HepG2 (cell line): ENCODE results near the gene PRSS27. TPM values are rescaled to one million over a fixed set of nuclear protein-coding genes. Genes with fewer than 3 reads are reported as not detected.

Experiments used
- ATAC-seq: fragments of 200-7000 bp; cut with Tn5 transposase; 3 replicates; pipeline ENCODE4 v1.9.1; 2020; ENCODE audit warnings: mild to moderate bottlenecking, moderate library complexity
- BruUV-seq: library from RNA; stranded (reverse); fragments of 400-500 nt; replicated peaks from 2 replicates; lab custom pipeline; 2021; lab: Mats Ljungman, UMichigan
- CTCF ChIA-PET: fragments of 300-600 bp; formaldehyde crosslinking; extraction: SDS; loops from one replicate; lab custom pipeline; 2021; ENCODE audit warnings: low total read pairs, inconsistent platforms, low intra/inter-chr PET ratio; lab: Yijun Ruan, JAX
- POLR2A ChIA-PET: fragments of 350-600 bp; sonication (Branson Sonifier 250); formaldehyde crosslinking; loops from one replicate; lab custom pipeline; 2020; ENCODE audit warnings: antibody characterized with exemption, inconsistent platforms; lab: Yijun Ruan, JAX
- DNase-seq: peaks from one replicate; pipeline ENCODE4 v3.0.0-alpha.2; 2015; ENCODE audit warnings: low spot score
- FAIRE-seq: peaks from 3 replicates; lab custom pipeline; 2011; peaks lifted over from hg19 to GRCh38; lab: Jason Lieb, UNC
- H2AFZ ChIP-seq: one replicate; pipeline ENCODE4 v1.6.1; 2011; ENCODE audit warnings: low read length, inconsistent platforms
- H3K27ac ChIP-seq: fragments of 300-600 bp; 3 replicates; pipeline ENCODE4 v1.8.0; 2011; ENCODE audit warnings: mixed run types, mild to moderate bottlenecking, mixed read lengths, low read length, inconsistent platforms; ENCODE audit not compliant: insufficient read depth; ENCODE audit errors: extremely low read length
- H3K27me3 ChIP-seq, 2 experiments: fragments of 200-600 bp in 1 of 2; 2 replicates in 1 of 2; 3 replicates in 1 of 2; pipeline versions ENCODE4 v1.6.0 to v1.8.0; 2011; ENCODE audit warnings: low read length in 2 of 2, mild to moderate bottlenecking in 2 of 2, moderate library complexity in 2 of 2, inconsistent platforms in 1 of 2; ENCODE audit not compliant: insufficient read depth in 2 of 2, control insufficient read depth in 1 of 2
- H3K36me3 ChIP-seq, 2 experiments: fragments of 200-600 bp in 1 of 2; replicated peaks in 1 of 2; 2 replicates in 1 of 2; 3 replicates in 1 of 2; pipeline versions ENCODE4 v1.5.1 to v1.8.0; 2011; ENCODE audit warnings: low read length in 2 of 2, inconsistent platforms in 1 of 2; ENCODE audit not compliant: insufficient read depth in 2 of 2, control insufficient read depth in 1 of 2
- H3K4me1 ChIP-seq: 2 replicates; pipeline ENCODE4 v1.5.1; 2012; ENCODE audit warnings: low read length, inconsistent platforms; ENCODE audit not compliant: insufficient read depth
- H3K4me2 ChIP-seq: 2 replicates; pipeline ENCODE4 v1.6.0; 2011; ENCODE audit warnings: low read depth, low read length, inconsistent platforms
- H3K4me3 ChIP-seq, 3 experiments: fragments of 200-600 bp in 1 of 3; sonication (generic), shearing (Covaris generic) in 1 of 3; replicated peaks in 1 of 3; 2 replicates each; pipeline ENCODE4 v1.5.1; 2011 to 2016; ENCODE audit warnings: low read length in 3 of 3, inconsistent platforms in 2 of 3, low read depth in 2 of 3, mild to moderate bottlenecking in 2 of 3, control low read depth in 1 of 3, mixed read lengths in 1 of 3; ENCODE audit not compliant: insufficient read depth in 1 of 3
- H3K79me2 ChIP-seq: one replicate; pipeline ENCODE4 v1.6.1; 2011; ENCODE audit warnings: low read length, inconsistent platforms; ENCODE audit not compliant: insufficient read depth
- H3K9ac ChIP-seq: 2 replicates; pipeline ENCODE4 v1.6.0; 2011; ENCODE audit warnings: mild to moderate bottlenecking, low read depth, low read length, inconsistent platforms; ENCODE audit not compliant: insufficient read depth
- H3K9me3 ChIP-seq: 2 replicates; pipeline ENCODE4 v1.5.1; 2012; ENCODE audit warnings: mild to moderate bottlenecking, low read length
- H4K20me1 ChIP-seq: 2 replicates; pipeline ENCODE4 v1.6.0; 2011; ENCODE audit warnings: inconsistent platforms, mild to moderate bottlenecking, low read length, moderate library complexity; ENCODE audit not compliant: insufficient read depth
- ARID5B ChIP-seq: IDR thresholded peaks from 2 replicates; pipeline ENCODE4 v1.4.0; 2020; ENCODE audit warnings: mild to moderate bottlenecking, missing genetic modification reagents
- CSRNP1 ChIP-seq: sonication (generic); formaldehyde crosslinking; IDR thresholded peaks from 2 replicates; pipeline ENCODE4 v1.8.1; 2023; ENCODE audit warnings: mild to moderate bottlenecking, missing genetic modification reagents
- HDAC1 ChIP-seq: sonication (generic); formaldehyde crosslinking; IDR thresholded peaks from 2 replicates; pipeline ENCODE4 v1.5.1; 2020; ENCODE audit warnings: mild to moderate bottlenecking, missing genetic modification reagents
- IRF1 ChIP-seq: sonication (generic); formaldehyde crosslinking; IDR thresholded peaks from 2 replicates; pipeline ENCODE4 v1.4.0; 2020; ENCODE audit warnings: low read depth, mild to moderate bottlenecking, missing genetic modification reagents
- SOX13 ChIP-seq, 3 experiments: fragments of 450-650 bp in 1 of 3; sonication (generic) in 1 of 3; formaldehyde crosslinking in 1 of 3; IDR thresholded peaks in 2 of 3; conservative IDR thresholded peaks in 1 of 3; 2 replicates each; pipeline versions ENCODE4 v1.5.0 to v1.6.1; 2016 to 2020; ENCODE audit warnings: antibody characterized with exemption in 1 of 3, mild to moderate bottlenecking in 1 of 3, missing compliant biosample characterization in 1 of 3, missing genetic modification reagents in 1 of 3, moderate library complexity in 1 of 3
- SOX6 ChIP-seq, 2 experiments: fragments of 450-650 bp in 1 of 2; sonication (generic) in 1 of 2; formaldehyde crosslinking in 1 of 2; IDR thresholded peaks; 2 replicates each; pipeline versions ENCODE4 v1.4.0 to v1.6.1; 2017 to 2020; ENCODE audit warnings: antibody characterized with exemption in 1 of 2, mild to moderate bottlenecking in 1 of 2, missing genetic modification reagents in 1 of 2
- ZNF615 ChIP-seq: sonication (generic); formaldehyde crosslinking; IDR thresholded peaks from 2 replicates; pipeline ENCODE4 v1.5.0; 2020; ENCODE audit warnings: mild to moderate bottlenecking, missing genetic modification reagents, borderline replicate concordance
- ZSCAN25 ChIP-seq: sonication (generic); formaldehyde crosslinking; IDR thresholded peaks from 2 replicates; pipeline ENCODE4 v1.8.0; 2022; ENCODE audit warnings: mild to moderate bottlenecking, missing genetic modification reagents
- WGBS: methylation state at CpG from one replicate; pipeline ENCODE4 v1.1.6; 2017; ENCODE audit warnings: low lambda C conversion rate; 5-methylcytosine and 5-hydroxymethylcytosine counted together
- in situ Hi-C: cut with HindIII; loops from 2 replicates; pipeline ENCODE4 v1.10.0; 2017; ENCODE audit warnings: low pct_unique_long_range_greater_than_20kb; ENCODE audit not compliant: extremely low pct_ligation_motif_present
- intact Hi-C: fragments of 100-400 bp; cut with micrococcal nuclease; formaldehyde crosslinking; loops from one replicate; pipeline ENCODE4 v1.10.0; 2022; ENCODE audit not compliant: unreplicated experiment
- polyA plus RNA-seq, 8 experiments: library from polyadenylated mRNA; depleted of rRNA in 3 of 8; stranded (reverse) in 7 of 8; unstranded in 1 of 8; fragments of >200 nt; fragmentation: Illumina TruSeq in 4 of 8; extraction: Trizol in 4 of 8; gene quantifications; 2 replicates each; pipeline versions ENCODE4 v1.2.1 to v1.2.3, GENCODE V29; 2011 to 2016; ENCODE audit warnings: low read depth in 4 of 8, missing spikeins in 1 of 8, mixed read lengths in 1 of 8; ENCODE audit not compliant: insufficient read depth in 1 of 8
- total RNA-seq, 5 experiments: library from RNA; depleted of rRNA; stranded (reverse); fragments of >200 nt; fragmentation: Illumina TruSeq; extraction: Trizol; gene quantifications; 2 replicates each; pipeline ENCODE4 v1.2.3, GENCODE V29; 2016; ENCODE audit warnings: low read depth in 1 of 5
- TF ChIP-seq, protein P1 (sequence below): sonication (generic); formaldehyde crosslinking; IDR thresholded peaks from 2 replicates; pipeline ENCODE4 v1.8.0; 2022; ENCODE audit warnings: mild to moderate bottlenecking, missing genetic modification reagents, moderate library complexity

The PRSS27 gene
- total and polyA plus RNA-seq, 2 of the 13 experiments (the other 11 are each of a cell fraction or from before 2014, with no cell fraction given): 0.20 to 0.73 TPM

GRCh38 chr16:2755158-2755557 is 35.1 kb upstream of the PRSS27 start:
- H4K20me1 ChIP-seq: peaks cover 49% of the 10 kb centered on the region
- no peak overlapping the region for H2AFZ ChIP-seq
- peak overlapping the region; percentile 92 for H3K4me2 ChIP-seq
- peaks cover 21 to 40% of the 10 kb centered on the region in 2 experiments for H3K36me3 ChIP-seq
- intact Hi-C loops (no loop called here), in situ Hi-C loops (no loop called here)
- peak overlapping the region; percentile 100 for H3K9ac ChIP-seq
- H3K27ac ChIP-seq: no peak overlapping the region
- DNase-seq (no peak), ATAC-seq (no peak), FAIRE-seq (no peak)
- POLR2A ChIA-PET: interaction anchor here (4.6 to 5.1 kb wide), 2 partner anchors 16 to 21 kb away, joined by 43 to 74 read pairs; partner anchors contain the start of gene ELOB
- 28% methylated on average over 3 of the region's 3 CpGs for WGBS
- no TSS peak for BruUV-seq
- no peaks in the 10 kb centered on the region; a peak in 1 of 5 replicates for H3K27me3 ChIP-seq
- peak overlapping the region; percentile 13 to 93 (median 83); a peak in 5 of 6 replicates for H3K4me3 ChIP-seq
- H3K79me2 ChIP-seq: peaks cover 83% of the 10 kb centered on the region
- peaks cover 40% of the 10 kb centered on the region for H3K4me1 ChIP-seq
- H3K9me3 ChIP-seq: no peaks in the 10 kb centered on the region
- CTCF ChIA-PET: no interaction called here
- TF ChIP-seq ARID5B: no peak
- 0 out of 2 replicates have a peak, but pooled peaks have one; percentile 20 for TF ChIP-seq ZSCAN25 (CRISPR knock-in tag)
- TF ChIP-seq CSRNP1 (CRISPR knock-in tag): no peak
- no peak for TF ChIP-seq SOX13 (IDR thresholded peaks at IDR 0.05)
- no peak for TF ChIP-seq SOX13 (CRISPR knock-in tag; conservative IDR thresholded peaks at IDR 0.05 in 1 of 2, IDR thresholded peaks at IDR 0.05 in 1 of 2)
- no peak for TF ChIP-seq SOX6 (IDR thresholded peaks at IDR 0.05)
- no peak for TF ChIP-seq SOX6 (CRISPR knock-in tag; IDR thresholded peaks at IDR 0.05)
- TF ChIP-seq, protein P1, sequence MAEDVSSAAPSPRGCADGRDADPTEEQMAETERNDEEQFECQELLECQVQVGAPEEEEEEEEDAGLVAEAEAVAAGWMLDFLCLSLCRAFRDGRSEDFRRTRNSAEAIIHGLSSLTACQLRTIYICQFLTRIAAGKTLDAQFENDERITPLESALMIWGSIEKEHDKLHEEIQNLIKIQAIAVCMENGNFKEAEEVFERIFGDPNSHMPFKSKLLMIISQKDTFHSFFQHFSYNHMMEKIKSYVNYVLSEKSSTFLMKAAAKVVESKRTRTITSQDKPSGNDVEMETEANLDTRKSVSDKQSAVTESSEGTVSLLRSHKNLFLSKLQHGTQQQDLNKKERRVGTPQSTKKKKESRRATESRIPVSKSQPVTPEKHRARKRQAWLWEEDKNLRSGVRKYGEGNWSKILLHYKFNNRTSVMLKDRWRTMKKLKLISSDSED (CRISPR knock-in tag): no peak
- no peak for TF ChIP-seq HDAC1 (CRISPR knock-in tag)
- no peak for TF ChIP-seq ZNF615 (CRISPR knock-in tag)
- no peak for TF ChIP-seq IRF1 (CRISPR knock-in tag)
